NCI-H2081 (cell line): ENCODE data around the gene BAHCC1.
A peak's percentile ranks its signal among the peaks of the same experiment; 100 is the strongest.

Experiments used
- DNase-seq, 2 experiments: peaks; one replicate each; lab custom pipeline; 2025; lab: John Stamatoyannopoulos, UW

BAHCC1 gene

DNA sequence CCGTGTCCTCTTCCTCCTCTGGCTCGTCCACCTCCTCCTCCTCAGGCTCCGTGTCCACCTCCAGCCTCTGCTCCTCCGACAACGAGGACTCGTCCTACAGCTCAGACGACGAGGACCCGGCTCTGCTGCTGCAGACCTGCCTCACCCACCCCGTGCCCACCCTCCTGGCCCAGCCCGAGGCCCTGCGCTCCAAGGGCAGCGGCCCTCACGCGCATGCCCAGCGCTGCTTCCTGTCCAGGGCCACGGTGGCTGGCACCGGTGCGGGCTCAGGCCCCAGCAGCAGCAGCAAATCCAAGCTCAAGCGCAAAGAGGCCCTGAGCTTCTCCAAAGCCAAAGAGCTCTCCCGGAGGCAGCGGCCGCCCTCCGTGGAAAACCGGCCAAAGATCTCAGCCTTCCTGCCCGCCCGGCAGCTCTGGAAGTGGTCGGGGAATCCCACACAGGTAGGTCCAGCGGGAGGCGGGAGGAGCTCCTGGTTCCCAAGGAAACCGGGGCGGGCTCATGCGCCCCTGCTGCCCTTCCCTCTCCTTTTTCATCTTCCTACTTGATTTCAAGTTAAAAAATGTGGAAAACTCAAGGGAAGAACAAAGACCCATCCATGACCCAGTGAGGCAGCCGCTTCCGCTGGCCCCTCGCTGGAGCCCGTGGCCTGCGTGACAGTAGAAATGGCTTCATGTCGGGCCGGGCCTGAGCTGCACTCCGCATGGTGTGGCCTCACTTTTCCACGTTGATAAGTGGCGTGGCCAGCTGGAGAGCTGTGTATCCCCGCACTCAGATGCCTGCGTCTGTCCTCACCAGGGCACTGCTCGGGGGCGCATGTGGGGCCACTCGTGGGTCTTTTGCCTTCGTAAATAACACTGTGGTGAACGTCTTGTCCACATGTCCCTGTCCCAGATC, 66.6 kb downstream of the BAHCC1 start:
- DNase-seq = no peak

DNA sequence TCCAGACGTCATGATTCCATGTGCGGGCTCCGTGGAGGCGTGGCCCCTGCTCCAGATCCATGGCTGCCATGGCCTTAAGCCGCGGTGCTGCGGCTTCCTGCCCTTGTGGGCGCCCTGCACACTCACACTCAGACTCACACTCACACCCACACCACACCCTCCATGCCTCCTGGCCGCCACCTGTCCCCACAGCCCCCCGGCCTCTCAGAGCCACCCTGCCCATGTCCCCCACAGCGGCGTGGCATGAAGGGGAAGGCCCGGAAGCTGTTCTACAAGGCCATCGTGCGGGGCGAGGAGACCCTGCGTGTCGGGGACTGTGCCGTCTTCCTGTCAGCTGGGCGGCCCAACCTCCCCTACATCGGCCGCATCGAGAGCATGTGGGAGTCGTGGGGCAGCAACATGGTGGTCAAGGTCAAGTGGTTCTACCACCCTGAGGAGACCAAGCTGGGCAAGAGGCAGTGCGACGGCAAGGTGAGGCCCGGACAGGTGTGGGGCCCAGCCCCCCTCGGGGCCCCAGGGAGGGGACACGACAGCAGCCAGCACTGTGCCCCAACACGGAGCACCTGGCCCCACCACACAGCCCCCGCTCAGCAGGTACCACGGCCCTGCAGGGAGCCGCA, 67.4 kb downstream of the BAHCC1 start:
- DNase-seq = no peak

DNA sequence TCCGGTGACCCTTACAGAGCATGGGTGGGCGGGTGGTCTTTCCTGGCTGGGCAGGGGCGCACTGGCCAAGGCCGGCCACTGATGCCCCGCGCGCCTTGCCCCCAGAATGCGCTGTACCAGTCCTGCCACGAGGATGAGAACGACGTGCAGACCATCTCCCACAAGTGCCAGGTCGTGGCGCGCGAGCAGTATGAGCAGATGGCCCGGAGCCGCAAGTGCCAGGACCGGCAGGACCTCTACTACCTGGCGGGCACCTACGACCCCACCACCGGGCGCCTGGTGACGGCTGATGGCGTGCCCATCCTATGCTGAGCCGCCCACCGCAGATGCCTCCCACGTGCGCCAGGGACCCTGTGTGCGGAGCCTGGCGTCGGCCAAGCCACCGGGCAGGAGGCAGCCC, 68.2 kb downstream of the BAHCC1 start:
- no peak for DNase-seq

DNA sequence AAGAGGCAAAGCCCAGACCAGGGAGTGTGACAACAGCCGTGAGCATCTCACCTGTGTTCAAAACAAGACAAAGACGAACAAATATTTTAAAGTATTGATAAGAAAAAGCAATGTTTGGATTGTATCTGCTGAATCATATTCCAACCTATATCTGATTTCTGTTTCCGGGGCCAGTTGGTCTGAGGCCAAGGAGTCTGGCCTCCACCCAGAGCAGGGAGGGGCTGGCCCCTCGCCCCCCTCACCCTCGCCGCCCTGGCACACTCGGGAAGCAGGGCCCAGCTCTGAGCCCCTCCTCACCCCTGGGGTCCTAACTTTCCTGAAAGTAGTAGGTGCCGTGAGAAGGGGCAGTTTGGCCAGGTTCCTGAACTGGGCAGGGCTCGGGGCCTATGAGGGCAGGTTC, 69.3 kb downstream of the BAHCC1 start:
- DNase-seq = no peak

GRCh38 chr17:81465910-81466309, 70.7 kb downstream of the BAHCC1 start:
- DNase-seq = no peak

DNA sequence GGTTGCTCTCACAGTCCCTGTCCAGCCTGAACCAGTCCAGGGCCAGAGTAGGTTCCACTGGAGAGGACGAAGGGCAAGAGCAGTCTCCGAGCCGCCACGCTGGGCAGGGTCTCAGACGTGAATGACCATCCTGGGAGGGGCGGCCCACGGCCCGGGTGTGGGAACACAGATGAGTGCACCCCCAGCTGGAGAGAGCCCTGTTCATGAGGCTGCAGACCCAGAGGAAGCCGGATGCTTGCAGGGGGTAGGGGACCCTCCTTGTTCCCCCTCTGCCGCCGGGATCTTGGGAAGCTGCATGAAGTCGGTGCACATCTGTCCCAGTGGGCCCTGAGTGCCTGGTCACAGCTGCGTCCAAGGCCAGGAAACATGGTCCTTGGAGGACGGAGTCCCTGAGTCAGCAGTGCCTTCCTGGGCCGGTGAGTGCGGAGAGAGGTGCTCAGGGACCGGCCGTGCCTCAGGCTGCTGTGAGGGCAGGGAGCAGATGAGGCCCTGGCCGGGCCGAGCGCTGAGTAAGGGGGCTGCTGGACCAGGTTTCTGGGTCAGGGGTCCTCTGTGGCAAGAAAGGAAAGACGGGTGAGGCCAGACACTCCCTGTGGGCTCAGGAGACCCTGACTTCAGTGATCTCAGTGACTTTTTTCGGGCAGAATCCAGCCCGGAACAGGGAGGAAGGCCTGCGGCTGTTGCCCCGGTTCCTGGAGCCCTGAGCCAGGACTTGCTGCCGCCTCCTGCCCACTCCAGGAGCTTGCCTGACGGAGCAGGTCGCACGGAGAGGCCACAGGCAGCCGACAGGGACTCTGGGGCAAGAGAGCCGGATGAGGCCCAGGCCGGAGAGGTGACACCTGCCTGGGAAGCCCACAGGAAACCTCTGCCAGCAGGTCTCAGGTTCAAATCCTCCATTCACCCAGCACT, 71.6 kb downstream of the BAHCC1 start:
- no peak for DNase-seq

DNA sequence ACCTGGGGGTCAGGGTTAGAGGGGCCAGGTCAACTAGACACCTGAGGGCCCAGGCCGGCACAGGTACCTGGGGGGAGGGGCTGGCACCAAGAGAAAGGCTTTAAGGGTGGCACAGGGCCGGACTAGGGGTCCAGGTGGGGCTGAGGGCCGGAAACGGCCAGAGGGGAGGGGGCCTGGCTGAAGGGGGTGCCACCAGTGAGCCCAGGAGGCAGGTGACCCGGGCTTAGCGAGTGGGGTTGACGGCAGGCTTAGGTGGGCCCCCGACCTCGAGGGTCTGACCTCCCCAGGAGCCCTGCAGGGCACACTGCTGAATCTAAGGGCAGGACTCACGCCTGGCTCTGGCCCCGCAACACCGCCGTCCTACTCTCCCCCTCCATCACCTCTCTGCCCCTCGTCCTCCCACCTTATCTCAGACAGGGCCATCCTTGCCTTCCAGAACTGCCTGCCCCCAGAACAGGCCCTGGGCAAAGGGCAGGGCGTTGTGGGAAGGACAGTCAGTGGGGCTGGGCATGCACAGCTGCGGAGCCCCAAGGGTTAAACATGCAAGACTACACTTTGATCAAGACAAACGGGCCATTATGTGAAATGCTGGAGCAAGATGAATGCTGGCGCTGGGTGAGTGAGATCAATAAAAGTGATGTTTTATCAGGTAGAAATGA, 73.0 kb downstream of the BAHCC1 start:
- no peak for DNase-seq

- DNase-seq = no peak
Observed at GRCh38 chr17:81468770-81469121, 73.5 kb downstream of the BAHCC1 start.

GRCh38 chr17:81469266-81469665, 74.0 kb downstream of the BAHCC1 start:
- no peak for DNase-seq

DNA sequence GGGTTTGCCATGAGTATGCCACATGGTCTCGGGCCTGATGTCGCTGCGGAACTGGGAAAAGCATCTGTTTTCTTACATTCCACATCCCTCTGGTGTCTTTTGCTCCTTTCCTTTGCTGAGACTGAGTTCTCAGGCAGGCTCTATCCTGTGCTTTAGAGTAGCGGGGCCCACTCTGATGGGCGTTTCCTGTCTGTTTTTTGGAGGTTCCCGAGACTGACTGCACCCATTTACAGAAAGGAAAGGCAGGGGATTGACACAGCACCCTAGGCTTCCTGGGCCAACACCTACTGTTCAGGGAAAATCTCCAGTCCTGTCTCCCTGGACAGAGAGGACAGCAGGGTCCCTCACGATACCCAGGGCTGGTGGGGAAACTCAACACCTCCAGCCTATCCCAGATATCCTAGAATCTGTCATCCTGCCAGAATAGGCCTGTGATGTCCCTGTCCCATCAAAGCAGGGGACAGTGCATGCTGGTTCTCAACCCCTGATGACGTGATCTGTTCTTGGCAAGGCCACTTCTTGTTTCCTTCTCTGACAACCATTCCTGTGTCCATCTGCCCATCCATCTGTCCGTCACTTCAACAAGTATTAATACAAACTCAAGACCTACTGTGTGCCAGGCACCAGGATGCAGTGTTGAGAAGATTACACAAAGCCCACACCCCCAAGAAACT, 75.2 kb downstream of the BAHCC1 start:
- DNase-seq = no peak

GRCh38 chr17:81470944-81471817, 75.9 kb downstream of the BAHCC1 start:
- DNase-seq = no peak

DNA sequence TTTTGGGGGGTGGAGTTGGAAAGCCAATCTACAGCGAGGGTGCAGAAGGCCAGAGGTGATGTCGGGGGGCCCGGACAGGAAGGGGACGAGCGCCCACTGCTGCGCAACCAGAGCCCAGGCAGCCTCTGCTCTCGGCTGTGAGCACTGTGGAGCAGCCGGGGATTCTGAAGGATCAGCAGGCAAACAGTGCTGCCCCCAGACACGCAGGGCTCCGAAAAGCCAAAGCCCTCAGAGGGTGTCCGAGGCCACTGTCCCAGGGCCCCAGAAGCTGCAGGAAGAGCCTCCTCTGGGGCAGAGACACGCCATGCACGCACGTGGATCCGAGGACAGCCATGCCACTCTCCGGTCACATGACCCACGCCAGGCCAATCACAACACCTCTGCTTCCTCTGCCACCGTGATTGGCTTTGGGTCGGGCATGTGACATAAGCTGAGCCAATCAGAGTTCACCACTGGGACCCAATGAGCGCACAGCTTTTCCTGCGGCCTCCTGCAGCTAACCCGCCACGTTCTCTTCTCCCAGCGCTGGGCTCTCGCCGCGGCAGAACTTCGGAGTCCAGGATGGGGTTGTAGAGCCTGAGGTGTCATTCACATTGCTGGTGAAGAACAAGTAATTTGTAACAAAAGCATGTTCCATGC, 76.7 kb downstream of the BAHCC1 start:
- DNase-seq = no peak

- DNase-seq = no peak
Observed at GRCh38 chr17:81473019-81473418, 77.8 kb downstream of the BAHCC1 start.

DNA sequence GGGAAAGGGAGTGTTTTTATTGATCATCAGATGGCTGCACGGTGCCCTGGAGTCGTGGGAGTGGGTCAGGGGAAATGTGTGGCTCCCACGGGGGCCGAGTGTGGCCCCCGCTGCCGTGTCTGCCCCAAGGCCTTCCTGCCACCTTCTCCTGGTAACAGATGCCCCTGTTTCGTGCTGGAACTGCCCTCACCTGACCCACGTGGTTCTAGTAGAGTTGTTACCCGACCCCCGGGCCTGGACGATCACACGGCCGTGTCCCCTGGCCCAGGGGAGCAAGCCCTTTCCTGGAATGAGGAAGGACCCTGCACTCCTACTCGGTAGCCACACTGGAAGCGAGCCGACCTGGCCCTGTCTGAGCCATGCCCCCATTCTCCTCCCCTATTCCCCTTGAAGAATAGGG, 79.7 kb downstream of the BAHCC1 start:
- DNase-seq = no peak

GRCh38 chr17:81476097-81476496, 80.8 kb downstream of the BAHCC1 start:
- DNase-seq = no peak

DNA sequence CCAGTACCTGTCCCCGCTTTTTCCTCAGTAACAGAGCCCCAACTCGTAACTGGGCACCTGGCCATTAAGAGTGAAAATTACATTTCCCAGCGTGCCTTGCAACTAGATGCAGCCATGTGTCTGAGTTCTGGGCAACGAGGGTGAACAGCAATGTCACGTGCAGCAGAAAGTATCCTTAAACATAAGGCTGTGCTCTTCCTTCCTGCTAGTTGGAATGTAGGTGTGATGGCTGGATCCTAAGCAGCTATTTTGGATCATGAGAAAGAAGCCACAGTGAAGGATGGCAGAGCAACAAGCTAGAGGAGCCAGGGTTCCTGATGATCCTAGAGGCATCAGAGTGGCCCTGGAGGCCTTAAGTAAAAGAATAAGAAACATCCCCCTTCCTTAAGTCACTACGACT, 81.4 kb downstream of the BAHCC1 start:
- no peak for DNase-seq

DNA sequence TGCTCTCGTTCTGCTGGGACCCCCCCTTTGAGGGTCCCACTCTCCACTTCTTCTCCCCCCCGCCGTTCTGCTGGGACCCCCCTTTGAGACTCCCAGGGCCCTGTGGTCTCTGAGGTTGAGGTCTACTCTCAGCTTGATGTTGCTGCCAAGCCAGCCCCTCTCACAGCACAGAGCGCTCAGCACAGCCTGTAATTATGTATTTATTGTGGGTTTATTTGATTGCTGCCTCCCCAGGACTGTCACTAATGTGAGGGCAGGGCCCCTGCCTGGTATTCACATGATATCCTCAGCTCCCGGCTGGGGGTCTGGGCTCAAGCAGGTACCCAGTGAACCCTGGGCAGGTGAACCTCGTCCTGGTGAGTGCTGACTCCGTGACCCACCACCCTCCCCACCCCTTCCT, 81.9 kb downstream of the BAHCC1 start:
- peak in 1 of 2 experiments; percentile 28 for DNase-seq

DNA sequence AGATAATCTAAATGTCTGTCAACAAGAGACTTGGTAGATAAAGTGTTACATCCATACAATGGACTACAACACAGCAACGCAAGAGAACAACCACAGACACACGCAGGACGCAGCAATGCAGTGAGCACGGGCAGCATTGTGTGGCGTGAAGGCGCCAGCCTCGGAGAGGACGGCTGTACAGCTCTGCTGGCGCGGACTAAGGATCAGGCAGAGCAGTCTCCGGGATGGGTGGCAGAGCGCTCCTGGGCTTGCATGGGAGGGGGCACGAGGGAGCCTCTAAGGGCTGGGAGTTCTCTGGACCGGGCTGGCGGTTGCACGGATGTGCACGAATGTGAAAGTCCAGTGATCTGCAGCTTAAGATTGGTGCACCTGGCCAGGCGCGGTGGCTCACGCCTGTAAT, 82.9 kb downstream of the BAHCC1 start:
- no peak for DNase-seq

GRCh38 chr17:81479175-81480071, 84.2 kb downstream of the BAHCC1 start:
- no peak for DNase-seq
